Ecto neural progenitor cell (in vitro differentiated cells): ENCODE results near the gene KIAA1217.

ENCODE experiments used
- DNase-seq: peaks from one replicate; pipeline ENCODE4 v3.0.0-alpha.2; 2018; ENCODE audit warnings: low spot score

KIAA1217 gene

DNA sequence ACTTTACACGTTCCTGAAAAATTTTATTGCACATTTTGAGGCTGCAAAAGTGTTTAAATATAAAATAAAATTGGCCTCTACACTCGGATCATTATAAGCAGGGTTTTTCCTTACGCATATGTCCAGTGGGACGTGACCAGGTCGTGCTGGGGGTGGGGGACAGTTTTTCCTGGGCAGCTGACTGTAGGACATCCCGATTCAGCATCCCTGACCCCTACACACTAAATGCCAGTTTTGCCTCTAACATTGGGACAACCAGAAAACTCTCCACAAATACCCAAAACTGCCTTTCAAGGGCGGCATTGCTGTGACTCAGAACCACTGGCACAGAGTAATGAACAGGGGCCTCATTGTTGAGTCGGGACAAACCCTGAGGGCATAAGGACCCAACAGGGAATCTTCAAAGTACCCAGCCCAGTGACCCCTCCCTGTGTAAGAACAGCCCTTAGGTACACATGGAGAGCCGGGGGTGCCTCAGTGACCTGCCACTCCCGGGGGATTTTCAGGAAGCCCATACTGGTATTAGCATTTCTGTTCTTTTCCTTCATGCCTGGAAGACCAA lies 344.2 kb downstream of the KIAA1217 start:
- no peak for DNase-seq

DNA sequence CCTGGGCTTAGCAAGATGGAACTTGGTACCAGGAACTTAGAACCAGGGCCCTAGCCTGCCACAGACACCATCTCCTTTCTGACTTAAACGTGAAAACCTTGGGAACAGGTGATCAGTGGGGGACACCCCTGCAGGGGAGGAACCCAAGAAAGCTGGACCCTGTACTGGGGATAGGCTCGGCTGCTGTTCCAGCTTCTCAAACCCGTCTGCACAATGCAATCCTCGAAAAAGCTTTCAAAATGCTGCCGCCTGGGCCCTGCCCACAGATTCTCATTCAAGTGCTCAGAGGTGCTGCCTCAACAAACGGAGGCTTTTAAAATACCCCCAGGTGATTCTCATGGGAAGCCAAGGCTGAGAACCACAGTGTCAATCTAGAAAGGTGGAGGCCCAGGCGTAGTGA lies 345.1 kb downstream of the KIAA1217 start:
- no peak for DNase-seq

DNA sequence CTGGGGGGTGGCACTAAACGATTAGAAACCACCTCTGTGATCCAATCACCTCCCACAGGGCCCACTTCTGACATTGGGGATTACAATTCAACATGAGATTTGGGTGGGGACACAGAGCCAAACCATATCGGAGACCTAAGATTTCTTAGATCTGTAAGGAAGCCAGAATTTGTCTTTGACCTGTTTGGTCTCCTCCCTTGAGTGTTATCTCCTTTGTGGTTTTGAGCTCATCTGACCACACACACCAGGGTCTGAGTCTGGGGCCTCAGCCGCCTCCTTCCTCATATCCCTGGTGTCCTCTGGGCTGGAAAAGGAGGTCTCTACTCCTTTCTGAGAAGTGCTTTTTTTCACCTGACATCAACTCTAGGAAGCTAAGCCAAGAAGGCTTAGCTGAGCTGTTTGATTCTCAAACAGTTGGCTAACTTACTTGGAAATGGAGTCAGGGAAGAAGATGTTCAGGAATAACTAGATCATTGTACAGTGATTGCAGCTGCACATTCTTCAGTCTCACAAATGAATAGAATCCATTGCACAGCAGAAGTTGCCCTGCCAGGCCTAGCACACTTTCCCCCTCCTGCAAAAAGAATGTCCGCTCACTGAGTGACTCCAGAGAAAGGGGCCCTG lies 347.3 kb downstream of the KIAA1217 start:
- no peak for DNase-seq

DNA sequence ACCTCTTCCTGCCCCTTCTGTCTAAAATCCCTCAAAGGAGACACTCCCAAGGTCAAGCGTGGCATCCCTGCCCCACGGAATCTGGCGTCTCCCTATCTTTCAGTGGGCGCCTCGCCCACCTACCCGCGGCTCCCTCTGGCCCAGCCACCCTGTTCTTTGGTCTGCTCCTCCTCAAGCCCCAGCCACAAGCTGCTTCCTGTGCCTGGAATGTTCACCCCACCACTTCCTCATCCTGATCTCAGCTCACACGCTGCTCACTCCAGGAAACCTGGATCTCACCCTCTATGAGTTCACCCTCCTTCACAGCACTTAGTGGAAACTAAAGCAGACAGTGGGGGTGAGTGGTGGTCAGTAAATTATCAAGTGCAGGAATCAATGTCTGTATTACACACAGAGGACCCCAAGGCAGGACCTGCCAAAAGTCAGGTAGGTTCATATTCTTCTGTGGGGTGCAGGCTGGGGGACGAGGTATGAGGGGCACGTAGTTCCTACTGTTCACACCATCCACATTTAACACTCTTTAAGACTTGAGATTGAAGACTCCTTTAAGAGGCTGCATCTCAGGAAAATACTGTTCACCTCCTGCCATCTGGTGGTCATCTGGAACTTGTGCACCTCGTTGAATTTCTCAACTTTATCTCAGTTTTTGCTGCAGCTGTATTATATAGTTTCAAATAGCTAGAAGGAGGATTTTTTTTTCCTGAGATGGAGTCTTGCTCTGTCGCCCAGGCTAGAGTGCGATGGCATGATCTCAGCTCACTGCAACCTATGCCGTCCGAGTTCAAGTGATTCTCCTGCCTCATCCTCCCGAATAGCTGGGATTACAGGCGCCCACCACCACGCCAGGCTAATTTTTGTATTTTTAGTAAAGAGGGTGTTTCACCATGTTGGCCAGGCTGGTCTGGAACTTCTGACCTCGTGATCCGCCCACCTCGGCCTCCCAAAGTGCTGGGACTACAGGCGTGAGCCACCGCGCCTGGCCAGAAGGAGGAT lies 348.1 kb downstream of the KIAA1217 start:
- DNase-seq = no peak

DNA sequence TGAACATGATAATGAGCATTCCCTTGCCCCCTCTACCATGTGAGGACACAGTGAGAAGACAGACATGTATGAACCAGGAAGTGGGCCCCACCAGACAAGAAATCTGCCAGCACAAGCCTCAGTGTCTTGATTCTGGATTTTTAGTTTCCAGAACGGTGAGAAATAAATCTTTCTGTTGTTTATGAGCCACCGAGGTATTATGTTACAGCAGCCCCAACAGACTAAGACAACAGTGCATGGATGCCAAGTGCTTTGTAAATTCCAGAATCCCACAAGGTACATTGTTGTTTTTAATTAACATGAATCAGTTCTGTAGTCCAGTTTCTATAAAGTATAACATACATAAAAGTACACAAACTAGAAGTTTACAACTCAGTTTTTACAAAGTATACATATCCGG lies 352.5 kb downstream of the KIAA1217 start:
- no peak for DNase-seq

DNA sequence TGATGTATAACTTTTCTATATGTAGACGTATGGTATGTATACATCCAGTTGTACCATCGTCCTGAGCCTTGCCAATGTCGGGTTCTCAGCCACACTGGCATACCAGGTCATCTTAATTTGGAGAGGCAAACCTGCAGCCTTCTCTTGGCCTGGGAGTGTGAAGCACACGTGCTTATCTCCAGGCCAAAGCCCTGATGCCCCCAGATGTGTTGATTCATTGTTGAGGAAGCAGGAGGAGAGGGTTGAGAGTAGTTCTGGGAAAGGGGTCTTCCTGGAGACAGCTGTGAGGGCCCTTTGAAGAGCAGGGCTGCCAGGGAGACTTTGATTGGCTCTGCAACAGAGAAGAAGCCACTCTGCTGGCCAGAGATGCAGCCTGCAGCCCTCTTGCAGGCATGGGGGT lies 359.1 kb downstream of the KIAA1217 start:
- no peak for DNase-seq

DNA sequence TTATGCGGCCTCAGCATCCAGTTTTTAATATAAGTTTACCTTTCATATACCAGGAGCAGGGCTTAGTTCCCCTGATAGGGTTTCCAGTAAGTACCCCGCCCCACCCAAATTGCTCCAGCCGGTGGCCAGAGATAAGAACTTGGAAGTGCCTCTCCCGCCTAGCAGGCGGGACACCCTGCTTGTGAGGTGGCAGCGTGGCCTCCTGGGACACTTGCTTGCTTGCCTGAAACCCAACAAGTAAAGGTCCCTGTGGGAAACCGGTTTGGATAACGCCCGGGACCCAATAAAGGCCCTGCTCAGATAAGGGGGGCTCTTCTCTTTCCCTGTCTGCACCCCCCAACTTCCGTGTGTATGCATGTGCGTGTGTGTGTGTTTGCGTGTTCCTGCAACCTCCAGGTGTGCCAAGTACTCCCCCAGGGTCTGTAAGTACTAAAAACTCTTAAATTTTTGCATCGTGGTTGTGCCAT lies 360.4 kb downstream of the KIAA1217 start:
- no peak for DNase-seq

DNA sequence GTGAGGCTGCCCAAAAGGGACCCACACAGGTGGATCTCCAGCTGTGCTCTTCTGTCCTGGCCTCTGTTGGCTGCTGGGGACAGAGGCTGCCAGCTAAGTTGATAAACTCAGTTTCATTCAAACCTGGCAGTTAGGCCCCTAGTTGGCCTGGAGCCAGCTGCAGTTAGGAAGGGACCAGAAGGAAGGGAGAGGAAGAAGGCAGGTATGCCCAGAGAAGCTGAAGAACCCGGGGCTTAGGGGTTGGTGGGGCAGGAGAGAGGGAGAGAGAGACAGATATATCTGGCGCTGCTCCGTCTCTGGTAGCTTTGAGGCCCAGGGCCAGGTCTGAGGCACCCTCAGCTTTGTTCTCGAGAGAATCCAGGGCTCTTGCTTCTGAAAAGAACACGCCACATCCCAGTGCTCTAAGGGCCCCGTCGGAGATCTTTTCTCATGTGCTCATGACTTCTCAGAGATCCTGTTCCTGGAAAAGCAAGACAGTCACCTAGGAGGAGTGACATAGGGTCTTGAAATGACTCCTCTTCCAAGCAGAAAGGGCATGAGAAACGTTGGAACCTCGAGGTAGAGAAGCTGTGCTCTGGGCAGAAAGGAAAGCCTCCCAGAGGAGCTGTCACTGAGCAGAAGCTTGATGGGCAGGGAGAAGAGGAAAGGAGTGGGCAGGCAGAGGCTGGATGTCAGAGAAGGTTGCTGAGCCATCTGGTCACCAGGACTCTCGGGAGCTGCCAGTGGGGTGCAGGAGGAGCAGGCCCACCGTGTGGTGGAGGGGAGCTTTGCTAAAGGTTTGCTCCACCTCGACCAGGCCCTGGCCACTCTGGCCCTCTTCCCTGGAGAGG lies 361.1 kb downstream of the KIAA1217 start:
- no peak for DNase-seq

DNA sequence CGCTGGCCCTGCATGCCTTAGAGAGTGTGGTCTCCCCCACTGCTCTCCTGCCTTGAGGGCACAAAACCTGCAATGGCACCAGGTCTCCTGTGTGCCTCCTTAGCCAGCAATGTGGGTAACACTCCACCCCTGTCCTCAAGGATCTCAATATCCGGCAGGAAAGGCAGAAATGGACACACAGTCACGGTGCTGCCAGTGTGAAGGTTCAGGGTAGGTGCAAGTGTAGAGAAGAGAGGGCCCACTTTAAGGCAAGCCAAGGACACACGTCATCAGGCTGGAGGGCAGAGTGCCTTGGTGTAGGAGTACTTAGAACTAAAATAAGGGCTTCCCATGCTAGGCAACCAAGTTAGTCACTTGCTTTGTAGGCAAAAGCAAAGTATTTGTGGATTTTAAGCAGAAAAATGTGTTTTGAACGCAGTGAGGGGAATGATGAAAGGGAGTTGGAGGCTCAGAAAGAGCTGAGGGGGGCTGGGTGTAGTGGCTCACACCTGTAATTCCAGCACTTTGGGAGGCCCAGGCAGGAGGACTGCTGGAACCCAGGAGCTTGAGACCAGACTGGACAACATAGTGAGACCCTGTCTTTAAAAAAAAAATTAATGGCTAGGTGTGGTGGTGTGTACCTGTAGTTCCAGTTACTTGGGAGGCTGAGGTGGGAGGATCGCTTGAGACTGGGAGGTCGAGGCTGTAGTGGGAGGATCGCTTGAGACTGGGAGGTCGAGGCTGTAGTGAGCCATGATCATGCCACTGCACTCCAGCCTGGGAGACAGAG lies 361.9 kb downstream of the KIAA1217 start:
- DNase-seq = no peak

DNA sequence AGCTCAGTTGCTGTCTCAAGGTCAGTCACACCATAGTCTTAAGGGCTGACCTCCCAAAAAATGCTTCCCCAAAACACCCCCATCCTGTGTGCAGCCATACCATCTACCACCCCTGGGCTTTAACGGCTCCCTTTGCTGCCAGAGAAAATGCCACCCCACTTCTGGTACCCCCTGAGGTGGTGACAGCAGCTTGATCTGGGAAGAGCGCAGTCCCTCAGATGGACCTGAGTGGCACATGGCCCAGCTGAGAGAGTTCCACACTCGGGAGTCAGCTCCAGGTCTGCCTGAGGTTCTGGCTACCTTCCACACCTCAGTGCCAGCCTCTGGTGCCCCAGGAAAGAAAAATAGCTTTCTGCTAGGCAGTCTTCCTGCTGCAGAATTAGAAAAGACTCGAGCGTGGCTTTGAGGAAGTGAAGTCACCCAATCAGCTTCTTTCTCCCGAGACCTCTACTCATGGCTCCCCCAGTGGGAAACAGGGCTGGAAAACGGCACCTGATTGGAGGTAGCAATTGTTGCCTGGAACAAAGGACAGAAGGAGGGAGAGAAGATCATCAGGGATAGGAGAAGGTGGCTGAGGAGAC lies 363.0 kb downstream of the KIAA1217 start:
- DNase-seq = no peak

DNA sequence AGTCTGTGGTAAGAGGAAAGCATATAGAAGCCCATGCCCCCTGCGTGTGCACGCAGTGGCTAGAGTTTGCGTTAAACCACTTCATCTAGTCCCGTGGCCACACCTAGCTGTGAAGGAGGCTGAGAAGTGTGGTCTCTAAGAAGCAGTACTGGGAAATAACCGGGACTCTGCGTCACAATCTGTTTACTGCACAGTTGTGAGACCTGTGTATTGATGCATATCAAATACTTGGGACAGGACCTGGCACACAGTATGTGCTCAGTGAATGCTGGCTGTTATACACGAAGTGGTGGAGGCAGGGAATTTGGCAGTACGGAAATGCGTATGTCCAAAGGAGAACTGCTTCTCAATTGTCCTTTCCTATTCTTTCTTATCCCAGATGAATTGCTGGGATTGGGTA lies 365.2 kb downstream of the KIAA1217 start:
- DNase-seq = no peak

DNA sequence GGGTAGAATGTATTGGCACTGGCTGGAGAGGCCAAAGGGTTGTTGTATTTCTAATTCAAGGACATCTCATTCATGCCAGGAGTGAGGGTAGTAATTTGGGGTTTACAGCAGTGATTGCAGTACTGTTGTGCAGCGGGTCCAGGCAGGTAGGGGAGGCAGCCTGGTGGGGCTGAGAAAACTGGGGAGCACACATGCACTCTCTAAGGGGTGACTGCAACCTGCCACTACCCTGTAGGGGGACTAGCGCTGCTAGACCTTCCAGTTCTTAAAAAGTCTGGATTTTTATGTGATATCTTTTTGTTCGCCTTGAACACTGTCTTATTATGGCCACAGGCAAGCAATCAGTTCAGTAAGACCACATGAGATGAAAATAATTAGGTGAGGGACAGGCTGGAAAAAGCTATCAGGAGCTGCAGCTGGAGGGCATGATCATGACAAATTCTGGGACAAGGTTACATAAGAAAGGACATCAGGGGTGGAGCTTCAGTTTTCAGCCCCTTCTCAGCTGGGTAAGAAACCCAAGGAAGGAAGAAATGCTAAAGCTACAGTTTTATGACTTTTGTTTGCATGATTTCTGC lies 365.7 kb downstream of the KIAA1217 start:
- DNase-seq = no peak

DNA sequence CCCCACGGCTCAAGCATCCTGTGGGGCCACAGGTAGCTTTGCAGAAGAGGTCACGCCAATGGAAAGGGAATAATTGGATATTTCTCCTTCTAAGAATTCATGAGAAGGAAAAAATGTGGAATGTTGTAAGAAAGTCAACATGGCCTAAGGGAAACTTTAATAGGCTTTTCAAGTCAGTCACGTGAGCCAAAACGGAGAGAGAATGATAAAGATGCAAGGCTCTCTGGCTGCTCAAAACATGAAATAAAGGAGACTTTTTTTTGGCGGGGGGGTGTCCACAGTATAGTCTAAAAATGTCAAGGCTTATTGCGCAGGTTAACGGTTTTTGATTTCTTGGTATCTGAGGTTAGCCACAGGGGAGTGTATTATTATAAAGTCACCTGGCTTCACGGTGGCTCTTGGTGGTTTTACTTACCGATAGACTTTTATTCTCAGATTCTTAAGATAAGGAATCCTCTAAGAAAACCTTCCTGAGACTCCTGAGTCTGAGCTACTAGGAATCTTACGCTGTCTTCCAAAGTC lies 366.6 kb downstream of the KIAA1217 start:
- DNase-seq = no peak

DNA sequence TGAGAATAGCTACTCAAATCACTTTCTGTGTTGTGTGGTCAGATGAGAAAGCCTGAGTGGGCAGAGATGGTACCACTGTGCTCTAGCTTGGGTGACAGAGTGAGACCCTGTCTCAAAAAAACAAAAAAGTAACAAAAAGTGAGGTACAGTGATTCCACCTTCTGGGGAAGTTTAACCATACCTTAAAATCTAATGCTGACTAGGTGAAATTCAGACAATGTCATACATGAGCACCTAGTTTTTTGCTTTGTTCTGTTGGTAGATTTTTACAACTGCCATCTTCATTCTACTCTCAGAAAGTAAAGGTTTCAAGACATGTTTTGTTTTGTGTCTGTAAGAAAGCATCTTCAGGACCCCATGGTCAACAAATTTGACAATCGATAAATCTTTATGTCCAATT lies 370.5 kb downstream of the KIAA1217 start:
- no peak for DNase-seq

DNA sequence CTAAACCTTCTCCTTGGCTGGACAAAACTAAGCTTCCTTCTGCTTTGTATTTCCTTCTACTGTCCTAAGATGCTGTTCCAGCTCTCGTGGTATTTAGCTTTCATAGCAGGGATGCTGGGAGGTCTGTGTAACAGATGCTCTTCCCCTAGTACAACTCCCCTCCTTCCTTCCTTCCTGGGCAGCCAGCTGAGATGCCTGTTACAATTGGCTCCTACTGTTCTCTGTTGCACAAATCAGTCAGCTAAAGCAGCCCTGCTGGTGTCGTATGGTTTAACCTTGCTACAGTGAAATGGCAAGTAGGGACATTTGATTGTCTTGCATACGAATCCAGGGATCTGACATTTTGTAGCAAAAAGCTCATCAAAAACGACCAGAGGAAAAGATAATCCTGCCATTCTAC lies 371.0 kb downstream of the KIAA1217 start:
- DNase-seq = no peak

DNA sequence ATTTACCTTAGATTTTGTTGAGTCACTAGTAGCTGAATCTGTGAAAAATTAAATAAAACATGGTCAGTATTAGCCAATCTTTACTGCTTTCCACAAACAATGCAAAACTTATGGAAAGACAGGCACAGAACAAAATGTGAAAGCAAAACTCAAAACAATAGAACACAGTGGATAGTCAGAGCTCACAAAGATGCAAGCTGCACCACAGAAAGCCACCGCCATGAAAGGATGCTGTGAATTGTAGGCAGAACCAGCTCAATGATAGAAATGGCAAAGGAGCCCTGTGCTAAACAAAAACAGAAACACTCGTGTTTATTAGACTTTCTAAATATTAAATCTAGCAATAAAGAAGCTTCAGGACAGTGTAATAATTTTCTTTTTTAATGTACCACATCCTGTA lies 380.3 kb downstream of the KIAA1217 start:
- no peak for DNase-seq

DNA sequence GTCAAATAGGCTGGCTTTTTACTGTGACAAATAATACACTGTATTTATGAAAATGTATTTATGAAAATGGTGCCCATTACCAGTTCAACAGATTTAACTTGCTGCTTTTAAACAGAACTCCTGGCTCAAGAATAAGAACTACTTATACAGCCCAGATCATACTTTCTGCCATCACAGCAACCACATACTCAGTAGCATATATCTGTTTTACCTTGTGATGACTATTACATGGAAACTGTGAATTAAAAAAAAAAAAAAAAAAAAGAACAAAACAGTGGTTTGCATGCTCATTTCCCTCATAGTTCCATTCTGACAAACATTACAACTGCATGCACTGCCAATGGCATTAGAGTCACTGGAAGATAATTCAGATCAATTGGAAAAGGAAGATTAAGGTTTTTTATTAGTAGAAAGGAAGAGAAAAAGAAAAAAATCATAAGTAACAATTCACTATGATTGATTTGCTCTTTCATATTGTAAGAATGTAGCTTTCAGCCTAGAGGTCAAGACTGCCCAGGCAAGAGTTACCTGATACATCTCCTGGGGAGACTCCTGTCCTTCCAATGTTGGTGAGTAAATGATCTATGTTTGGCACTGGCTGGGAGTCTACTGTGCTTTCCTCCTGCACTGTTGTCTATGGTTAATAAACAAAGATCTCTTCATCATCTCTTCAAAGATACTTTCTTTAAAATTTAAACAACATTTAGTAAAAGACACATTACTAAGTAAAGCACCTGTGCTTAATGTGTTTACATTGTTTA lies 381.9 kb downstream of the KIAA1217 start:
- DNase-seq = no peak

DNA sequence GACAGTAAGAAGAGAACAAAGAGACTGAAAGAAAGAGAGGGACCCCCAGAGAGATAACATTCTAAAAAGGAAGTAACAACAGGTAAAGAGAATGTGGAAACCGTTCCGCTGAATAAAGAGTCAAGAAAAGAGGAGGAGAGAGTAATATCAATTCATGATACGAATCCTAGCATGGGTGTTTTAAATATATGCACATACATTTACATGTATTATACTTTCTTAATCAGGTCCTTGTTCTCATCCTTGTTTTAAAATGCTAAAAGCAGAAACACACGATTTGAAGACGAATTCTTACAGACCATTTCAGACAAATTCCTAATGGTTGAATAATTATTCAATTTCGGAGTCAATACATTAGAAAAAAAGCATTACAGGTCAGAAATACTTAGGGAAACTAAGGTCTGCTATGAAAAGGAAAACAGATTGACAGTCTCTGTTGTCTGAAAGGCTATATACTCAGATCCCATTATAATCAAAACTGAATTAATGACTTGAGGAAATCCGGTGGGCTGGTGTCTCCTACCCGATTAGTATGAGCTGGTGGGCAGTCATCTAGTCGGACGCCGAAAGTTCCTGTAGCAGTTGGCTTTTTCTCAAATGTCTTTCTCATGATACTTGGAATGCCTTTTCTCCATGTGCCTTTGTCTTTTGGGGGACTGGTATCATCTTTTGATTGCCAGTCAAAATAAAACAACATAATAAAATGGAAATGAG lies 387.4 kb downstream of the KIAA1217 start:
- DNase-seq = no peak

DNA sequence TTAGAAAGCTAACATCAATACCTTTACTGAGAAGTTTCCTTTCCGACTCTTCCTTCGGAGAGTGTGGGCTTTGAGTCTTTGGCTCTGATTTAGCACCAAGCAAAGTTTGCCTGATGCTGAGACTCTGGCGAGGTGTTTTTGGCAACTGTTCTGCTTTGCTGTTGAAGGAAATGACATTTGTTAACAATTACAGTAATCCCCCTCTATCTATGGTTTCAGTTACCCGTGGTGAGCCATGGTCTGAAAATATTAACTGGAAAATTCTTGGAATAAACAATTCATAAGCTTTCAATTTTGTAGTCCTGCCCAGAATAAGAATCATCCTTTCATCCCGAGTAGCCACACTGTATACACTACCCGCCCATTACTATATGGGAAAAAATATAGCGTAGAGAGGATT lies 388.5 kb downstream of the KIAA1217 start:
- no peak for DNase-seq
